Vagina (tissue), 2 donors: Measurements from ENCODE around the gene HES7.

Experiments
- POLR2A ChIP-seq, 2 donors: fragments of 450-650 bp; IDR thresholded peaks; one replicate each; pipeline ENCODE4 v1.6.1; 2017; ENCODE audit warnings: antibody characterized with exemption in 2 of 2, mild to moderate bottlenecking in 2 of 2, moderate library complexity in 2 of 2
- TF ChIP-seq, protein P1 (sequence below), 3 experiments: fragments of 450-650 bp in 2 of 3; fragments of 200-600 bp in 1 of 3; sonication (generic) in 1 of 3; IDR thresholded peaks; one replicate each; pipeline ENCODE4 v1.5.1; 2017 to 2019; ENCODE audit warnings: antibody characterized with exemption in 3 of 3, mild to moderate bottlenecking in 2 of 3, moderate library complexity in 2 of 3

DNA sequence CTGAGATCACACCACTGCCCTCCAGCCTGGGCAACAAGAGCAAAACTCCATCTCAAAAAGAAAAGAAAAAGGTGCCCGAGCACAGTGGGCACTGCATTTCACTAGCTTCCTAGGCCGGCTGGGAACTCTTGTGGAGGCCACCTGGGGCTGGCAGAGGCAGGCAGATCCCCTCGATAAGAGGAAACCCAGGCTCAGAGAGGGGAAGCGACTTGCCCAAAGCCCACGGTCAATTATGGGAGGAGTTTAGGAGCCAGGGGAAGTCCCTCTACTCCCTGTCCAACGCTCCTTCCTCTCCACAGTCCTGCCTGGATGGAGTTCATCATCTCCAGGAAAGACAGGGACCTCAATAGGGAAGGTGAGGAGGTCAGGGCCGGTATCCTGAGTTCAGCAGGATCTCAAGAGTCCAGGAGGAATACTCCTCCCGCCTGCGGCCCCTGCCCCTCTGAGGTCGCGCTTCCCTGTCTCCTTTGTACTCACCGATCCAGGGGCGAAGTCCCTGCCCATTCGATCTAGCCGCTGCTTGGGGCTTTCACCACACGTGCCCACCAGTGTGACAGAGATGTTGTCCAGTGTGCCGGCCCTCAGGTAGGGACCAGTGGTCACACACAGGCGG is 6.4 kb downstream of the HES7 start:
- TF ChIP-seq POLR2A (IDR thresholded peaks at IDR 0.05) = no peak
- TF ChIP-seq, protein P1, sequence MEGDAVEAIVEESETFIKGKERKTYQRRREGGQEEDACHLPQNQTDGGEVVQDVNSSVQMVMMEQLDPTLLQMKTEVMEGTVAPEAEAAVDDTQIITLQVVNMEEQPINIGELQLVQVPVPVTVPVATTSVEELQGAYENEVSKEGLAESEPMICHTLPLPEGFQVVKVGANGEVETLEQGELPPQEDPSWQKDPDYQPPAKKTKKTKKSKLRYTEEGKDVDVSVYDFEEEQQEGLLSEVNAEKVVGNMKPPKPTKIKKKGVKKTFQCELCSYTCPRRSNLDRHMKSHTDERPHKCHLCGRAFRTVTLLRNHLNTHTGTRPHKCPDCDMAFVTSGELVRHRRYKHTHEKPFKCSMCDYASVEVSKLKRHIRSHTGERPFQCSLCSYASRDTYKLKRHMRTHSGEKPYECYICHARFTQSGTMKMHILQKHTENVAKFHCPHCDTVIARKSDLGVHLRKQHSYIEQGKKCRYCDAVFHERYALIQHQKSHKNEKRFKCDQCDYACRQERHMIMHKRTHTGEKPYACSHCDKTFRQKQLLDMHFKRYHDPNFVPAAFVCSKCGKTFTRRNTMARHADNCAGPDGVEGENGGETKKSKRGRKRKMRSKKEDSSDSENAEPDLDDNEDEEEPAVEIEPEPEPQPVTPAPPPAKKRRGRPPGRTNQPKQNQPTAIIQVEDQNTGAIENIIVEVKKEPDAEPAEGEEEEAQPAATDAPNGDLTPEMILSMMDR (IDR thresholded peaks at IDR 0.05) = no peak
